Effector memory CD4-positive, alpha-beta T cell (primary cell): ENCODE measurements around the gene RPS14.

Experiments
- DNase-seq, 3 donors: peaks; one replicate each; pipeline ENCODE4 v3.0.0-alpha.2; 2020
- H3K27ac ChIP-seq: 2 replicates; pipeline ENCODE4 v1.7.0; 2013; ENCODE audit warnings: mild to moderate bottlenecking, low read length, moderate library complexity; ENCODE audit not compliant: insufficient read depth, poor library complexity, severe bottlenecking
- H3K27me3 ChIP-seq: replicated peaks from 2 replicates; pipeline ENCODE4 v1.7.0; 2013; ENCODE audit warnings: mild to moderate bottlenecking, low read length; ENCODE audit not compliant: insufficient read depth, control insufficient read depth, poor library complexity, severe bottlenecking
- H3K36me3 ChIP-seq: 2 replicates; pipeline ENCODE4 v1.7.0; 2013; ENCODE audit warnings: mild to moderate bottlenecking, low read length, moderate library complexity; ENCODE audit not compliant: control insufficient read depth, insufficient read depth
- H3K4me1 ChIP-seq: 2 replicates; pipeline ENCODE4 v1.7.0; 2013; ENCODE audit warnings: low read length, mild to moderate bottlenecking; ENCODE audit not compliant: control insufficient read depth, insufficient read depth, poor library complexity, severe bottlenecking
- H3K4me3 ChIP-seq: 2 replicates; pipeline ENCODE4 v1.7.0; 2013; ENCODE audit warnings: low read length, low read depth, mild to moderate bottlenecking; ENCODE audit not compliant: insufficient read depth, poor library complexity, severe bottlenecking
- H3K9me3 ChIP-seq: 2 replicates; pipeline ENCODE4 v1.7.0; 2013; ENCODE audit warnings: mild to moderate bottlenecking, low read length, moderate library complexity; ENCODE audit not compliant: control insufficient read depth

RPS14 gene

DNA sequence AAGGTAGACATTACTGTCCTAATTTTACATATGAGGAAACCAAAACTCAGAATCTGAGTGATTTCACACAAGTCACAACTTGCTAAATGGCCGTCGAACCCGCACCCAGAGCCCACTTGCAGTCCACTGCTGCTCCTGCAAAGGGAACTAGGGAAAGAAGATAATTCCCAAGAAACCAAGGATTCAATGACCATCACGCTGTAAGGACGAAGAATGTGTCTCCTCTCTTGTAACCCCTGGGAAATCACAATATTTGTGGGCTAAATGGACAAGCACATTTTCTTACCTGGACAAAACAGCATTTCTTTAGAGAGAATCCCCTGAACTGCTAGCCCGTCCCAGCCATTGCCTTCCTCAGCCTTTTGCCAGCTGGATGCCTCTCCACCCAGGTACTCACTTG lies 2.4 kb downstream of the RPS14 start:
- Histone ChIP-seq H3K9me3 (no peaks in the 10 kb centered on the region), H3K36me3 (peaks cover 46% of the 10 kb centered on the region), H3K27ac (peak overlapping the region; percentile 100), H3K4me3 (no peak overlapping the region), H3K27me3 (no peaks in the 10 kb centered on the region), H3K4me1 (peaks cover 10% of the 10 kb centered on the region)
- DNase-seq = no peak

DNA sequence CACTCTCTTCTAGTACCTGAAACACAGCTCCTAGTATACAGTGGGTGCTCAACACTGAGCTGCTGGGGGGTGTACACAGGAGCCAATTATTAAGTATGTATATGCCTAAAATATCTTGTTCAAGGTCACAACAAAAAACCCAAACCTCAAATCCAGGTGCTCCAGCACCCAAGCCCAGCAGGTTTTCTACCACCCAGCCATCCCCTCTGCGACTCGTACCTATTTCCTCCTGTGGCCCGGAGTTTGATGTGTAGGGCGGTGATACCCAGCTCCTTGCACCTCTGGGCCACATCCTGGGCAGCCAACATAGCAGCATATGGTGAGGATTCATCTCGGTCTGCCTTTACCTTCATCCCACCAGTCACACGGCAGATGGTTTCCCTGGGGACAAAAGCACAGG lies 3.0 kb downstream of the RPS14 start:
- Histone ChIP-seq H3K36me3 (peaks cover 46% of the 10 kb centered on the region), H3K27me3 (no peaks in the 10 kb centered on the region), H3K9me3 (no peaks in the 10 kb centered on the region), H3K27ac (no peak overlapping the region), H3K4me3 (no peak overlapping the region), H3K4me1 (peaks cover 10% of the 10 kb centered on the region)
- no peak for DNase-seq

DNA sequence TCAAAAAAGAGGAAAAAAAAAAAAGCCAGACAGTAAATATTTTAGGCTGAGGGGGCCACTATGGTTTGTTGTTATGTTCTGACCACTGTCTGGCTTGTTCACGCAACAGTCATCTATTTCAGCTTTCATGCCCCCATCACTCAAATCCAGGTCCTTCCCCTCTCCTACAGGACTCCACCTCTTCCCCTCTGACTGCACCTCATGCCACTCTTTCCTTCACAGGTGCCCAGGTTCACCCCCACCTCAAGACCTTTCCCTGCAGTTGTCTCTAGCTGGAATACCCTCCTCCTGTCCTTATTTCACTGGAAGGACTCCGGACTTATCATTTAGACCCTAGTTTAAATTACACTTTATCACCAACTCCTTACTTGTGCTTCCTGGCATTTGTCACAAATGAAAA lies 3.5 kb downstream of the RPS14 start:
- Histone ChIP-seq H3K4me3 (no peak overlapping the region), H3K36me3 (peaks cover 46% of the 10 kb centered on the region), H3K4me1 (peaks cover 10% of the 10 kb centered on the region), H3K9me3 (no peaks in the 10 kb centered on the region), H3K27me3 (no peaks in the 10 kb centered on the region), H3K27ac (no peak overlapping the region)
- no peak for DNase-seq

DNA sequence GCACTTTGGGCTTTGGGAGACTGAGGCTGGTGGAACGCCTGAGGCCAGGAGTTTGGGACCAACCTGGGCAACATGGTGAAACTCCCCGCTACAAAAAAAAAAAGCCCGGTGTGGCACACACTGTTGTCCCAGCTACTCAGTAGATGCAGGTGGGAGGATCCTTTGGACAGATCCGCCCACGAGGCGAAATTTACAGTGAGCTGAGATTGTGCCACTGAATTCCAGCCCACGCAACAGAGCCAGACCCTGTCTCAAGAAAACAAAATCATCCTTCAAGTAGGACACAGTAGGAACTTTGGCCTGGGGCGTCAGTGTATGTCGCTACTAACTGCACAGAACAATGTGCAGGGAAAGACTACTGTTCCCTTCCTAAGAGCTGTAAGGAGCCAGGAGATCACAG lies 4.8 kb downstream of the RPS14 start:
- H3K36me3 ChIP-seq = peaks cover 46% of the 10 kb centered on the region
- H3K27me3 ChIP-seq = no peaks in the 10 kb centered on the region
- no peak overlapping the region for H3K27ac ChIP-seq
- no peaks in the 10 kb centered on the region for H3K9me3 ChIP-seq
- no peak overlapping the region for H3K4me3 ChIP-seq
- H3K4me1 ChIP-seq = peaks cover 10% of the 10 kb centered on the region
- DNase-seq = no peak

DNA sequence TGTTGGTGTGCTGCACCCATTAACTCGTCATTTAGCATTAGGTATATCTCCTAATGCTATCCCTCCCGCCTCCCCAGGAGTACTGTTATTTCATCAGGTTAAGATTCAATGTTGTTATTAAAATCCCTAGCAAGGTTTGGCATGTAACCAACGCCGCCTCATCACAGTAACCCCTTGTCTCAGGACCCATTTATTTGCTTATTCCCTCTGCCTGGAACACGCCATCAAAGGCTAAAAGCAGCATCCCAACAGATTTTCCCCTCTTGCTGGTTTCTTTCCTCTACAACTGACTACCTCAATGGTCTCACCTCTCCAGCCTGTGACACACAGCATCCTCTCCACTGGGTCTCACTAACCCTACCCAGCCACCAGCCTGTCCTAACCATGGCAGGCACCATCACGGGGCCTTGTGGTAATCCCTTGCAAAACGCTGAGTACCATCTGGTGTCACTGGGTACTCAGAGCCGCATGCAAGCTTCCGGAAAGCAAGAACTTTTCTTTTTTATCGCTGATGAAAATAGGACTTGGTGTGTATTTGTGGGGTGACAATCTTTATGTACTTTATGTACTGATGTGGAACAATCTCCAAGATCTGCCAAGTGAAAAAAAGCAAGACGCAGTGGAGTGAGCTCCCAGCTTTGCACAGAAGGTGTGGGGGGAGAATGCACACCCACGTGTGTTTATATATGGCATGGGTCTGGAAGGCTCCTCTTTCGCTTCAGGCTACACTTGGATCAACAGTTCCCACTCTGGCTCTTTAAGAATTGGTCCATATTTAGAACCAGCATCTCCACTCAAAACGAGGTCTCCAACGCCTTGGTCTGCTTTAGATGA lies 6.1 kb downstream of the RPS14 start:
- H3K9me3 ChIP-seq = no peaks in the 10 kb centered on the region
- DNase-seq = no peak
- H3K4me1 ChIP-seq = peaks cover 7% of the 10 kb centered on the region
- H3K4me3 ChIP-seq = no peak overlapping the region
- H3K36me3 ChIP-seq = peaks cover 46% of the 10 kb centered on the region
- H3K27me3 ChIP-seq = no peaks in the 10 kb centered on the region
- no peak overlapping the region for H3K27ac ChIP-seq

DNA sequence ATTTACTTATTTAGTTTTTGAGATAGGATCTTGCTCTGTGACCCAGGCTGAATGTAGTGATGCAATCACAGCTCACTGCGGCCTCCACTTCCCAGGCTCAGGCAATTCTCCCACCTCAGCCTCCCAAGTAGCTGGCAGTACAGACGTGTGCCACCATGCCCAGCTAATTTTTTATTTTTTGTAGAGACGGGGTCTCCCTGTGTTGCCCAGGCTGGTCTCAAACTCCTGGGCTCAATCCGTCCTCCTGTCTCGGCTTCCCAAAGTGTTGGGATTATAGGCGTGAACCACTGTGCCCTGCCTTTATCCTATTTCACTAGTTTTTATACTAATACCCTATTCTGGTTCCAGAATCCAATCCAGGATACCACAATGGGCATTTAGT lies 6.8 kb downstream of the RPS14 start:
- no peak overlapping the region for H3K4me3 ChIP-seq
- no peaks in the 10 kb centered on the region for H3K9me3 ChIP-seq
- H3K27me3 ChIP-seq = no peaks in the 10 kb centered on the region
- peaks cover 46% of the 10 kb centered on the region for H3K36me3 ChIP-seq
- H3K4me1 ChIP-seq = no peaks in the 10 kb centered on the region
- no peak overlapping the region for H3K27ac ChIP-seq
- no peak for DNase-seq

DNA sequence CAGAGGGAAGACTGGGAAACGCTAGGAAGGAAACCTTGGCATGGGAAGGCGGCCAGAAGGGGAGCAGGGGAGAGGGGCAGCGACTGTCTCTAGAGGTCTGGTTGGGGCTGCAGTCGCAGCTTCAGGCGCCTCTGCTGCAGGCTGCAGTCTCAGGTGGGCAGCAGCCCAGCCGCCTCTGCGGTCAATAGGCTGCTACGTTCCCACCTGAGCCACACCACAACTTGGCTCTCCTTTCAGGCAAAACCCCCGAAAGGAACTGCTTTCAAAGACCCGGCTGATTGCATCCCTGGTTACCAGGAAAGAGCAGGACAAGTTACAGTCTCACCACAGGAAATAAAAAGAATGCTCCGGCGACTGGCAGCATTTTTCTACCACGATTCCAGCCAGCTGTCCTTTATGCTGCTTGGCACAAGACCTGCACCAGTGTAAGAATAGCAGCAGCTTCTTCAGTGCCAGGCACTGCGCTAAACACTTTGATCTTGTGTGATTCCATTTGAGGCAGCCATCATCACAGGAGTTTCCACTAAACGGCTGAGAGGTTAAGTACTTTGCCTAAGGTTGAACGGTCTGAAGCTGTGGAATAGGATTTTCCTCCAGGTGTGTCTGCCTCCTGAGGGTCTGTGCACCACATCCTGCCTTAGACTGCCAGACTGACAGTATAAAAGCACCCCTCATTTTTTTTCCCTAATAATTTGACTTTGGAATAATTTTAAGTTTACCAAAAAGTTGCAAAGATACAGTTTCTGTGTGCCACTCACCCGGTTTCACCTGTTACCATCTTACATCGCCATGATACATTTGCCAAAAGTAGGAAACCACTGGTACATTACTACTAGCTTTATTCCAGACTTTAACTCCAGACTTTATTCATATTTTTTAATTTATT lies 7.5 kb downstream of the RPS14 start:
- Histone ChIP-seq H3K9me3 (no peaks in the 10 kb centered on the region), H3K4me3 (no peak overlapping the region), H3K4me1 (no peaks in the 10 kb centered on the region), H3K27me3 (no peaks in the 10 kb centered on the region), H3K36me3 (peaks cover 40% of the 10 kb centered on the region), H3K27ac (no peak overlapping the region)
- no peak for DNase-seq

DNA sequence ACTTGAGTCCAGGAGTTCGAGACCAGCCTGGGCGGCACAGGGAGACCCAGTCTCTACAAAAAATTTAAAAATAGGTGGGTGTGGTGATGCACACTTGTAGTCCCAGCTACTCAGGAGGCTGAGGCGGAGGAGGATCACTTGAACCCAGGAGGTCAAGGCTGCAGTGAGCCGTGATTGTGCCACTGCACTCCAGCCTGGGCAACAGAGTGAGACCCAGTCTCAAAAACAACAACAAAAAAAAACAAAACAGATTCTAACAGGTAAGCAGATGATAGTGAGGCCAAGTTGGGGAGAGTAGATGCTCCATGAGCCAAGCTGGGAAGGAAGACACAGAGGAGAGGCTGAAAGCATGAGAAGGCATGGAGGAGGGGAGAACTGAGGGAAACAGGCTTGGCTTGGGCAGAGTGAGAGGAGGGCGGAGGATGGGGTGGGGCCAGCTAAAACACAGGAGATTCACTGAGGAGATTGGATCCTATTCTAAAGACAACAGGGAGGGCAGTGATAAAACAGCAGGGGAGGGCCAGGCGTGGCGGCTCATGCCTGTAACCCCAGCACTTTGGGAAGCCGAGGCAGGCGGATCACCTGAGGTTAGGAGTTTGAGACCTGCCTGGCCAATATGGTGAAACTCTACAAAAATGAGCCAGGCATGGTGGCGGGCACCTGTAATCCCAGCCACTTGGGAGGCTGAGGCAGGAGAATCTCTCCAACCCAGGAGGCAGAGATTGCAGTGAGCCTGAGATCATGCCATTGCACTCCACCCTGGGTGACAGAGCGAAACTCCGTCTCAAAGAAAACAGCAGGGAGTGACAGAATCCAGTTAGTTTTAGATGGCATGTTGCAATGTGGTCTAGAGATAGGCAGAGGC lies 8.4 kb downstream of the RPS14 start:
- Histone ChIP-seq H3K4me3 (no peak overlapping the region), H3K4me1 (peaks cover 3% of the 10 kb centered on the region), H3K36me3 (peaks cover 31% of the 10 kb centered on the region), H3K9me3 (no peaks in the 10 kb centered on the region), H3K27me3 (no peaks in the 10 kb centered on the region), H3K27ac (no peak overlapping the region)
- DNase-seq = no peak

DNA sequence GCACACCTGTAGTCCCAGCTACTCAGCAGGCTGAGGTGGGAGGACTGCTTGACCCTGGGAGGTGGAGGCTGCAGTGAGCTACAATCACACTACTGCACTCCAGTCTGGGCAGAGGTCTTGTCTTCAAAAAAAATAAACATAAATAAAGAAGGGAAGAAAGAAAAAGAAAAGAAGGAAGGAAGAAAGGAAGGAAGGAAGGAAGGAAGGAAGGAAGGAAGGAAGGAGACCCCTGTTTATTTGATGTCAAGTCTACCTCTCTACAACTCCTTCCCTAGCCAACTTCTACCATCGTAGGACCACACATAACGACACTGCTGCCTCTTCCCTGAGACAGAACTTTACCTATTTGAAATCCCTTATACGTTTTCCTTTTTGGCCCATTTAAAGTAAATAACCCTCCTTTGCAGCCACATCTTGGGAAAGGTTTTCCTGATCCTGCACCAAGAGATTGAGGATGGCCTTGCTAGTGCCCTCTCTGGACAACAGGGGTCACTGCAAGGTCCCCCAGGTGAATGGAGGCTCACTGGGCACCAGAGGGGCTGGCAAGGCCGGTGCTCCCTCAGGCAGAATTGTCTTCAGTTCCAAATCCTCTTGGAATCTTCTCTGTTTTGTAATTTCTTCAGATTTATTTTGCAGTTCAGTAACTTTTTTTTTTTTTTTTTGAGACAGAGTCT lies 10.5 kb downstream of the RPS14 start:
- no peak for DNase-seq
- no peaks in the 10 kb centered on the region for H3K9me3 ChIP-seq
- H3K4me1 ChIP-seq = peaks cover 3% of the 10 kb centered on the region
- H3K4me3 ChIP-seq = no peak overlapping the region
- H3K36me3 ChIP-seq = peaks cover 9% of the 10 kb centered on the region
- H3K27me3 ChIP-seq = no peaks in the 10 kb centered on the region
- no peak overlapping the region for H3K27ac ChIP-seq
